NCI-H524 (cell line): ENCODE measurements around the gene ANKH.
A peak's percentile ranks its signal among the peaks of the same experiment; 100 is the strongest.

Source experiments
- DNase-seq, 2 experiments: peaks; one replicate each; lab custom pipeline; 2025; lab: John Stamatoyannopoulos, UW

Gene ANKH

DNA sequence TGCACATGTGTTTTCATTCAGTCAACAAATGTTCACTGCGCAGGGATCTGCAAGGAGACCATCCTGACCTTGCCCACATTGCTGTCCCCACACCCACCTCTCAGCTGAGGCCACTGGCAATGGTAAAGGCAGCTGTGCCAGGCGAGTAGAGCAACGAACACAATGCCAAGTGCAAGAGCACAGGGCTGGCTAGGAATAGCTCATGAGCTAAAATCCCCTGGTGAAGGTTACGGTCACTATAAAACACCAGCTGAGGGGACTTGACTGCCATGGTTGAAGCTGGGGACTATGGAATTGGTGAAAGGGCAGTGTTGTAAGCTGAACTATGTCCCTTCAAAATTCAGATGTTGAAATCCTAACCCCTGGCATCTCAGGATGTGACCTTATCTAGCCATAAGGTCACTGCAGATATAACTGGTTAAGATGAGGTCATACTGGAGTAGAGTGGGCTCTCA, 111.0 kb downstream of the ANKH start:
- no peak for DNase-seq

DNA sequence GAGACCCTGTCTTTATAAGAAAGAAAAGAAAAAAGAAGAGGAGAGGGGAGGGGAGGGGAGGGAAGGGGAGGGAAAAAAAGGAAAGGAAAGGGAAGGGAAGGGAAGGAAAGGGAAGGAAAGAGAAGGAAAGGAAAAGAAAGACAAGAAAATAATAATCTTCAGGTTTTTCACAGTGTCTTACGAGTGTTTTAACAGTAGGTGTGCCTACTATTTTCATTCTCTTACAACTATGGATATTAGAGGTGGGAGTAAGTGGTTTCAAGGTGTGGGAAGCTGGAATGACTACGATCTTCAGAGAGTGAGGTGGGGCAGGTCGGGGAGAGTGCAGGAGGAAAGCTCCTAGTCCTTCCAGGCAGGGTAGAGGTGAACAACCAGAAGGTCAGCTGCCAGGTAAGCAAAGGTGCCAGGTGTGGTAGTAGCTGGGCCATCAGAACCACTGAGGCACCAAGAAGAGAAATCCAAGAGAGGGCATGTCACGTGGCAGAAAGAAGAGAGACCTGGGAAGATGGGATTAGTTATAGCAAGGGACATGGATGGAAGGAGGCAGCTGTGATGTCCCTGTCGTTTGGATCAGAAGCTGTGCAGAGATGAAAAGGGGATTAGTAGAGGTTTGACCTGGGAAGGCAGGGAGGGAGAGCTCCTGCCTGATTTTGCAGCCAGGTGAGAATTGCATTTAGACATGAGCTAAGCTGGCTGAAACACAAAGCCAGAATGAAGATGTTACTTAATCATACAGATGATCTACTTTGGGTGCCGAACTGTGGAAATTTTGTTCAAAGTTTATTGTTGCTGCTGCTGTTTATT, 111.6 kb downstream of the ANKH start:
- peak in 1 of 2 experiments; percentile 37 for DNase-seq

DNA sequence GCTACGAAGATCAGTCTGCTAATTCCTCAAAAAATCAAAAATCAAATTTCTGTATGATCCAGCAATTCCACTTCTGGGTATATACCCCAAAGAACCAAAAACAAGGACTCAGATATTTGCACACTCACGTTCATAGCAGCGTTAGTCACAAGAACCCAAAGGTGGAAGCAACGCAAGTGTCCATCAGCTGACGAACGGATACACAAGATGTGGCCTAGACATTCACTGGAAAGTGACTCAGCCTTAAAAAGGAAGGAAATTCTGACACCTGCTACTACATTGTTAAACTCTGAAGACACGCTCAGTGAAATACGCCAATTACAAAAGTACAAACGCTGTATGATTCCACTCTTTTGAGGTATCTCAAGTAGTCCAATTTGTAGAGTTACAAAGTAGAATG, 113.7 kb downstream of the ANKH start:
- no peak for DNase-seq

GRCh38 chr5:14756478-14756877, 115.1 kb downstream of the ANKH start:
- peak; percentile 61 to 95 for DNase-seq

- peak; percentile 52 to 79 for DNase-seq
Observed at GRCh38 chr5:14753947-14754346, 117.6 kb downstream of the ANKH start.

GRCh38 chr5:14753292-14753691, 118.3 kb downstream of the ANKH start:
- no peak for DNase-seq

- DNase-seq: no peak
Observed at GRCh38 chr5:14752497-14753071, 119.0 kb downstream of the ANKH start.

- peak in 1 of 2 experiments; percentile 43 for DNase-seq
Observed at GRCh38 chr5:14750712-14751111, 120.9 kb downstream of the ANKH start.

DNA sequence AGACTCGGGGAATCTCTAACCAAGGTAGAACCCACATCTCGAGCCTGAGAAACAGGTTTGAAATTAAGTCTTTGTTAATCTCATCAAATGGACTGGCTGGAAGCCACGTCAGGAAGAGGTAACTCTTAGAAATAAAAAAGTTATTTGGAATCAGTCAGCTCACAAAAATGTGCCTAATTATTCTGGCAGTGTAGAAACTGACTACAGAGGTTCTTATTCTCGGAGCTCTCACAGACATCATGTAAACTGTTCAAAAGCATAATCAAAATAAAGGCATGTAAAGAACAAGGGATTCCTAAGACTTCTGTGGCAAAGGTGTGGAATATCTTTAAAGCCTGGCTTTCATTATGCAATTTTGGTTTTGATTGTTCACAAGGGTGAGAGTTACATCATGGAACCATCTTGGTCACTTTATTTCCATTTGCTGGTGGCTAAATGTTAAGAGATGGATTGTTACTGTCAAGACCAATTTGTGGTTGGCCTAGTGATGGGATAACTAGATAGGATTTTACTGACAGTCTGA, 121.9 kb downstream of the ANKH start:
- DNase-seq: no peak

- no peak for DNase-seq
Observed at GRCh38 chr5:14748180-14748900, 123.2 kb downstream of the ANKH start.

DNA sequence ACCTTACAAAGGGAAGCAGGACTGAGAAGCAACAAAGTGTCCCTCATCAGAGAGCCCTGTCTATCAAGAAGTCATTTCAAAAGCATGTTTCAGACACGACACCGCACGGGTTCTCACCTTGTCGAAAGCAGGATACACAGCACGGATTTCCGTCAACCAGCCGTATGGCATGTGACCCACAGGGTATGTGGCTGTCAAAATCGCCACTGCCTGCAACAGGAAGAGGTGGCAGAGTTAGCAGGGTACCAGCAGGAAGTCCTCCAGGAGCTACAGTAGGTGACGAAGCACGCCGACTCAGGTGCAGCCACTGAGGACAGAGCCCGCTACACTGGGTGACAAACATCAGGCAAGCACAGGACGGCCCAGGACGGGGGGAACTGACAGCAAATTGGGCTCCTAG, 125.8 kb downstream of the ANKH start:
- DNase-seq: no peak

GRCh38 chr5:14745188-14745563, 126.4 kb downstream of the ANKH start:
- no peak for DNase-seq

DNA sequence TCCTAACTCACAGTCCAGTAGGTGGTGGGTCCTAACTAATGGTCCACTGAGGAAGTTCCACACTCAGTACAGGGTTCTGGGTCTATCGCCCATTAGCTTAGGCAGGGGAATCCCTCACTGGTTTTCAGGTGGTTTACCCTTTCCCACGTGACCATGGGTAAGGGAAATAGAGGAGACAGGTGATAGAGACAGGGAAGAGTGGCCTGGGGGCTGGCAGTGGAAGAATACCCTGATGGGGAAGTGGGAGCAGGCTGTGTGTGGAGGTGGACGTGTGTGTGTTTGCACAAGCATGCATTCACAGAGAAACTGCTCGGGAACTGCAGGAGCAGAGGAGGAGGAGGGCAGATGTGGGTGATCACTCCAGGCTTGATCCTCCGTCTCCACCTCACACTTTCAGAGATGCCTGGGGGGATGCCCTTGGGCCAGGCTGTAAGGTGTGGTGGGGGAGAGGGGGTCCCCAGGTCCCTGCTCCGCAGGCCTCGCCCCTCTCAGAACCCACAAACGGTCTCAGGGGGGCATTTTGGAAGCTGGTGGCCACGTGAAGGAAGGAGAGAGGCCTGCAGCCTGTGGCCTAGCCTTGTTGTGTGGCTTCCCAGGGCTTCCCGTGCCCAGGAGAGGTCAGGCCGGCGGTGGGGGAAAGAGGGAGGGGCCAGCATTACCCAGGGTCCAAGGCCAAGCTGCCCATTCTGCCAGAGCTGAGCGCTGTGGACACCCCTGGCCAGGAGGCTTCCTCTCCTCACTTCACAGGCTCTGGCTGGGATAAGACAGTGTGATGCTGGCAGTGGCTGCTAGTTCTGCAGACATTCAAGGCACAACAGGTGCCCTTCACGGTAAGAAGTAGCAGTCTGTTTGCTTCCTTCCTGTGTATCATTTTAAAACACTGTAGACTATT, 127.0 kb downstream of the ANKH start:
- DNase-seq: no peak

DNA sequence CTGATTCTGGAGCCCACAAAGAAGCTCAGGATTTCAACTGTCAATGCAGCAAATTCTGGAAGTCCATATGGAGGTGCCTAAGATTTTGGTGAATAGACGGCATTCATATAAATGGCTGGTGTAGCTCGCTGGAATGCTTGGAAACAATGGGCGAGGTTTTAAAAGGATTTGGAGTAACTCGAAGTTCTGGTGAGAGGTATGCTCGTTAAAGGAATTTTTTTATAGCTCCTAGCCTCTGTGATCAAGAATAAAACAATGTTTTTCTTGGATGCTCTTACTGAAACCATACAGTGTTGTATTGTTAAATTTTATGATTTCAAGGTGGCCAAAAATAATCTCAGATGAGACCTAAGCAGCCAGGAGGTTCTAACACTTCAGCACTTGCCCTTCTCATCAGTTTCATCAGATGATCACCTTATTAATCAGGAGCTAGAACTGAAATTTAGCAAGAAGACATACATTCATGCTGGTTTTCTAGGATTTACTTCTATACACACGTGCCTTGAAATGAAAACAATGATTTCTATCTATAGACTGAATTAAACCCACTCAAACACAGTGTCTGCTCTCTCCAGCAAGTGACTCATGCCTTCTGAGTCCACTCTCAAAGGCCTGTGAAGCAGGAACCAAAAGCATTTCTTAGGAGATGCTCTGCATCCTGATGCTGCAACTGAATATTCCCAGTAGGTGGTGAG, 127.8 kb downstream of the ANKH start:
- peak in 1 of 2 experiments; percentile 32 for DNase-seq

GRCh38 chr5:14742498-14742897, 129.1 kb downstream of the ANKH start:
- DNase-seq: peak; percentile 94 to 99

- peak; percentile 99 to 100 for DNase-seq
Observed at GRCh38 chr5:14741801-14742440, 129.7 kb downstream of the ANKH start.

DNA sequence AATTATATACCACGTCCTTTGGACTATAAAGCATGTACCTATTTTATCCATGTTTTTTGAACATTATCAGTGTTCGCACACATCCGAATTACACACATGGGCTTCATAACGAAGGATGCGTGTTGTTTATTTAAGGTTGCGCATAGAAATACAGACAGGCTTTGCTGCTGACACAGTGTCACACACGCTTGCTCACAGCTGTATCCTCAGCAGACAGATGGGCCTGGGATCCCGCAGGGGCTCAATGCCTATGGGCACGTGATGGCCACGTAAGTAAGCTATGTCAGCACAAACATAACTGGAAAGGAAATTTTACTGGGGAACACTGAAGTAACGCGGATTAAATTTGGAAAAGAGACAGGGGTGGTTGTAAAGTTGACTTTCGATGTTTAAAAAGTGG, 130.4 kb downstream of the ANKH start:
- peak; percentile 88 to 96 for DNase-seq

GRCh38 chr5:14739981-14740380, 131.6 kb downstream of the ANKH start:
- DNase-seq: no peak

- no peak for DNase-seq
Observed at GRCh38 chr5:14739538-14739937, 132.0 kb downstream of the ANKH start.

- DNase-seq: no peak
Observed at GRCh38 chr5:14738050-14738449, 133.5 kb downstream of the ANKH start.

DNA sequence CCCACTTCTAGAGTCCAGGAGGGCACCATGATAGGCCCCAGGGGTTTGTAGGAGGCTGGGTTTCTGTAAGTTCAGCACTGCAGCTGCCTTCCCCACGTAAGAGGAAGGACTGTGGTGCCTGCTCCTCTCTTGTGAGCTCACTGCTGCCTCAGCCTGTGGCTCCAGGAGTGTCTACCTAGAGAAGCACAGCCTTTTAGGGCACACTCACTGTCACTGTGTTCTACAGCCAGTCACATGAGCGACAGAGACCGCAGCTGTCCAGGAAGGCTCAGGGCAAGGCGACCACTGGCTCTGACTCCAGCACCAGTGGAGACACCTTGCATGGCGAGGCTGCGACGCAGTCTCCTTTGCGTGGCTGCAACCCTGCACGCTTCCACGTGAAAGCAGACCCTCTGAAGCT, 134.3 kb downstream of the ANKH start:
- DNase-seq: no peak
